OCI-LY1 (cell line): ENCODE data around the gene GALNT10.

Source experiments
- H2AFZ ChIP-seq: fragments of 200-600 bp; sonication (generic), shearing (Covaris generic); 2 replicates; pipeline ENCODE4 v1.6.0; 2014; ENCODE audit warnings: antibody characterized with exemption, mild to moderate bottlenecking, low read length
- H3F3A ChIP-seq: fragments of 200-600 bp; sonication (generic), shearing (Covaris generic); 2 replicates; pipeline ENCODE4 v1.6.0; 2014; ENCODE audit warnings: mild to moderate bottlenecking, antibody characterized with exemption, low read length, moderate library complexity; ENCODE audit not compliant: insufficient read depth
- H3K27ac ChIP-seq: fragments of 200-600 bp; sonication (generic); 2 replicates; pipeline ENCODE4 v1.5.1; 2014; ENCODE audit warnings: low read length, mixed run types, mild to moderate bottlenecking, low read depth; ENCODE audit not compliant: poor library complexity, severe bottlenecking
- H3K27me3 ChIP-seq: fragments of 200-600 bp; sonication (generic); 2 replicates; pipeline ENCODE4 v1.6.0; 2014; ENCODE audit warnings: antibody characterized with exemption, mild to moderate bottlenecking, low read length, moderate library complexity; ENCODE audit not compliant: insufficient read depth
- H3K36me3 ChIP-seq: fragments of 200-600 bp; sonication (generic); 2 replicates; pipeline ENCODE4 v1.6.1; 2014; ENCODE audit warnings: mild to moderate bottlenecking, antibody characterized with exemption, low read length, moderate library complexity, mixed read lengths; ENCODE audit not compliant: insufficient read depth
- H3K4me1 ChIP-seq: fragments of 200-600 bp; sonication (generic); 2 replicates; pipeline ENCODE4 v1.5.1; 2014; ENCODE audit warnings: mild to moderate bottlenecking, low read length, moderate library complexity; ENCODE audit not compliant: insufficient read depth, severe bottlenecking
- H3K4me2 ChIP-seq: fragments of 200-600 bp; sonication (generic), shearing (Covaris generic); 2 replicates; pipeline ENCODE4 v1.6.1; 2014; ENCODE audit warnings: low read length
- H3K4me3 ChIP-seq: fragments of 200-600 bp; sonication (generic); 2 replicates; pipeline ENCODE4 v1.5.1; 2014; ENCODE audit warnings: low read length, low read depth, mild to moderate bottlenecking, mixed read lengths; ENCODE audit not compliant: poor library complexity, severe bottlenecking
- H3K79me2 ChIP-seq: fragments of 200-600 bp; shearing (Covaris generic); 2 replicates; pipeline ENCODE4 v1.6.1; 2016; ENCODE audit warnings: mixed run types, low read length, mixed read lengths; ENCODE audit not compliant: insufficient read depth
- H3K9ac ChIP-seq: fragments of 200-600 bp; sonication (generic), shearing (Covaris generic); 2 replicates; pipeline ENCODE4 v1.6.1; 2014; ENCODE audit warnings: mild to moderate bottlenecking, low read length, mixed read lengths
- H3K9me2 ChIP-seq: fragments of 200-600 bp; sonication (generic), shearing (Covaris generic); 2 replicates; pipeline ENCODE4 v1.6.1; 2014; ENCODE audit warnings: low read depth, mild to moderate bottlenecking, low read length, mixed read lengths
- H3K9me3 ChIP-seq: fragments of 200-600 bp; shearing (Covaris generic); 2 replicates; pipeline ENCODE4 v1.6.1; 2014; ENCODE audit warnings: low read length, mixed read lengths
- H4K20me1 ChIP-seq: fragments of 200-600 bp; sonication (generic), shearing (Covaris generic); 2 replicates; pipeline ENCODE4 v1.6.0; 2016; ENCODE audit warnings: mild to moderate bottlenecking, low read length; ENCODE audit not compliant: insufficient read depth
- EZH2 ChIP-seq: fragments of 200-600 bp; sonication (generic), shearing (Covaris generic); IDR thresholded peaks from 2 replicates; pipeline ENCODE4 v1.8.0; 2017; ENCODE audit warnings: borderline replicate concordance, mixed run types, mild to moderate bottlenecking, antibody characterized with exemption, low read length, moderate library complexity, mixed read lengths
- TF ChIP-seq, protein P1 (sequence below): fragments of 200-600 bp; sonication (generic), shearing (Covaris generic); IDR thresholded peaks from 2 replicates; pipeline ENCODE4 v1.5.1; 2017; ENCODE audit warnings: mild to moderate bottlenecking, antibody characterized with exemption, low read length, moderate library complexity, mixed read lengths

Gene GALNT10

DNA sequence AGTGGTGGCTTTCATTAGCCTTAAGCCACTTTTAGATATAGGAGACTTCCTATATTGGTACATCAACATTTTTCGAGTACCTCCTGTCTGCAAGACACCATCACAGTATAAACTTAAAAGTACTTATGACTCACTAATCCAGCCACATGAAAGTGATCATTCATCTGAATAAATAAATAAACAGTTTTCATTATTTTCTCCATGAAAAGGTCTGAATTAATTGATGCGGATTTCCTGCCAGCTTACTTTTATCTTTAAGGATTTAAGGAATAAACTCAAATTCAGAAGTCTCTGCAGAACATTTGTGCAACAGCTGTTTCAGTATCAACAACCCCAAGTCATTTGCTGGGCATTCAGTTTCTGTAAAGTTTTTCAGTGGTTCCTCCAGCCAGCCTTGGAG is 259.3 kb downstream of the GALNT10 start:
- Histone ChIP-seq H3K9me2 (no peaks in the 10 kb centered on the region), H4K20me1 (no peaks in the 10 kb centered on the region), H3K4me2 (no peak overlapping the region)

DNA sequence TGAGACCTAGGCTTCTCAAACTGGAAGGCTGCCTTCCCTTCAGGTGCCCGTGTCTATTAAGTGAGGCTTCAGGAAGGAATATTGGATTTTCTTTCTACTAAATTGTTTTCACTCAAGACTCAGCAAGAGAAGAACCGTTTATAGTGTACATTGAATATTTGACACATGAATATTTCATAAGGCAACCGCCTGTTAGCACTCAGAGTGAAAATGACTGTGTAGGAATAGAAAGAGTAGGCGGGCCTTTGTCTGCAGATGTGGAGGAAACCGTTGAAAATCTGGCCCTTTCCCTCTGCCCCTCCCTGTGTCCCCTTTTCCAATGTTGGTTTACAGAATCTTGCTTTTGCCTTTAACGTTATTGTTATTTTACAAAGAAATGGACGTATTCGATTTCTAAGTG is 261.4 kb downstream of the GALNT10 start:
- no peak overlapping the region for H2AFZ ChIP-seq
- H3K27me3 ChIP-seq: no peaks in the 10 kb centered on the region
- TF ChIP-seq EZH2: no peak
- TF ChIP-seq, protein P1, sequence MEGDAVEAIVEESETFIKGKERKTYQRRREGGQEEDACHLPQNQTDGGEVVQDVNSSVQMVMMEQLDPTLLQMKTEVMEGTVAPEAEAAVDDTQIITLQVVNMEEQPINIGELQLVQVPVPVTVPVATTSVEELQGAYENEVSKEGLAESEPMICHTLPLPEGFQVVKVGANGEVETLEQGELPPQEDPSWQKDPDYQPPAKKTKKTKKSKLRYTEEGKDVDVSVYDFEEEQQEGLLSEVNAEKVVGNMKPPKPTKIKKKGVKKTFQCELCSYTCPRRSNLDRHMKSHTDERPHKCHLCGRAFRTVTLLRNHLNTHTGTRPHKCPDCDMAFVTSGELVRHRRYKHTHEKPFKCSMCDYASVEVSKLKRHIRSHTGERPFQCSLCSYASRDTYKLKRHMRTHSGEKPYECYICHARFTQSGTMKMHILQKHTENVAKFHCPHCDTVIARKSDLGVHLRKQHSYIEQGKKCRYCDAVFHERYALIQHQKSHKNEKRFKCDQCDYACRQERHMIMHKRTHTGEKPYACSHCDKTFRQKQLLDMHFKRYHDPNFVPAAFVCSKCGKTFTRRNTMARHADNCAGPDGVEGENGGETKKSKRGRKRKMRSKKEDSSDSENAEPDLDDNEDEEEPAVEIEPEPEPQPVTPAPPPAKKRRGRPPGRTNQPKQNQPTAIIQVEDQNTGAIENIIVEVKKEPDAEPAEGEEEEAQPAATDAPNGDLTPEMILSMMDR: no peak
- no peak overlapping the region for H3K4me2 ChIP-seq
- H3K27ac ChIP-seq: no peak overlapping the region
- H3F3A ChIP-seq: no peaks in the 10 kb centered on the region
- H3K9ac ChIP-seq: no peak overlapping the region
- no peak overlapping the region for H3K4me3 ChIP-seq
- no peaks in the 10 kb centered on the region for H3K9me2 ChIP-seq
- H4K20me1 ChIP-seq: no peaks in the 10 kb centered on the region
- peaks cover 17% of the 10 kb centered on the region for H3K4me1 ChIP-seq
- no peaks in the 10 kb centered on the region for H3K9me3 ChIP-seq
- no peaks in the 10 kb centered on the region for H3K79me2 ChIP-seq
- peaks cover 60% of the 10 kb centered on the region for H3K36me3 ChIP-seq

More for the DNA sequence above, 259.3 kb downstream of the GALNT10 start:
- Histone ChIP-seq H3K27ac (no peak overlapping the region), H3K9ac (no peak overlapping the region), H3K36me3 (peaks cover 38% of the 10 kb centered on the region; the same call in 1 of the 2 replicates), H3F3A (no peaks in the 10 kb centered on the region), H2AFZ (no peak overlapping the region), H3K79me2 (no peaks in the 10 kb centered on the region), H3K4me3 (no peak overlapping the region), H3K27me3 (no peaks in the 10 kb centered on the region), H3K4me1 (peaks cover 21% of the 10 kb centered on the region), H3K9me3 (no peaks in the 10 kb centered on the region)
- no peak for TF ChIP-seq EZH2
- TF ChIP-seq, protein P1: no peak

DNA sequence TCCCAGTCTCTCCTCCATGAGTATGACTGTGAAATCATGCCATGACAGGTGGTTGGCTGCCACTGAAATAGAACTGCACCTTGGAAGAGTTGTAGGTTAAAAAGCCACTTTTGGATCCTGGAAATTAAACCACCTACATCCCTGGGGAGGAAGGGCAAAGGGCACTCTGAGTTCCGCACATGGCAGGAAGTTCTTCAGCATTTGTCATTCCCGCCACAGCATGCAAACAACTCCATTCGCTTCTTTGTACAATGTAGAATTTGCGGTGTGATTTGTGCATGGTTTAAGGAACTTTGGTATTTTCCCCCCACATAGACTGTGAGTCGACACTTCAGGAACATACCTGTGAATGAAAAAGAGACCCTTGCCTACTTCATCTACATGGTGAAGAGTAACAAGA is 265.1 kb downstream of the GALNT10 start:
- TF ChIP-seq, protein P1: no peak
- TF ChIP-seq EZH2: no peak
- no peak overlapping the region for H3K4me3 ChIP-seq
- no peak overlapping the region for H2AFZ ChIP-seq
- H3K27ac ChIP-seq: no peak overlapping the region
- no peaks in the 10 kb centered on the region for H3F3A ChIP-seq
- H3K4me1 ChIP-seq: no peaks in the 10 kb centered on the region
- H3K9me3 ChIP-seq: no peaks in the 10 kb centered on the region
- H3K36me3 ChIP-seq: peaks cover 64% of the 10 kb centered on the region
- H3K79me2 ChIP-seq: no peaks in the 10 kb centered on the region
- H3K4me2 ChIP-seq: no peak overlapping the region
- no peaks in the 10 kb centered on the region for H3K27me3 ChIP-seq
- H3K9ac ChIP-seq: no peak overlapping the region
- no peaks in the 10 kb centered on the region for H4K20me1 ChIP-seq
- no peaks in the 10 kb centered on the region for H3K9me2 ChIP-seq
